Sigmoid colon (tissue), 4 donors: ENCODE measurements around the gene PI4KA.

ENCODE experiments used
- CTCF ChIP-seq, 4 experiments: fragments of 450-650 bp in 3 of 4; fragments of 200-600 bp in 1 of 4; IDR thresholded peaks; one replicate each; pipeline ENCODE4 v1.5.1; 2016 to 2019; ENCODE audit warnings: antibody characterized with exemption in 4 of 4, mild to moderate bottlenecking in 3 of 4, moderate library complexity in 2 of 4
- EP300 ChIP-seq, 4 donors: sonication (generic); formaldehyde crosslinking; IDR thresholded peaks; one replicate each; pipeline ENCODE4 v1.6.1; 2017; ENCODE audit warnings: antibody characterized with exemption in 4 of 4
- POLR2A ChIP-seq, 2 donors: fragments of 450-650 bp; IDR thresholded peaks; one replicate each; pipeline ENCODE4 v1.6.1; 2016; ENCODE audit warnings: antibody characterized with exemption in 2 of 2, mild to moderate bottlenecking in 2 of 2, moderate library complexity in 2 of 2
- POLR2AphosphoS5 ChIP-seq, 4 donors: sonication (generic); formaldehyde crosslinking; IDR thresholded peaks; one replicate each; pipeline ENCODE4 v1.6.1; 2017; ENCODE audit warnings: antibody characterized with exemption in 4 of 4

- TF ChIP-seq CTCF (IDR thresholded peaks at IDR 0.05) (no peak), POLR2A (IDR thresholded peaks at IDR 0.05) (no peak), EP300 (IDR thresholded peaks at IDR 0.05) (no peak), POLR2AphosphoS5 (IDR thresholded peaks at IDR 0.05) (no peak)
Measured at GRCh38 chr22:20747223-20747622, 111.4 kb downstream of the PI4KA start.
